ENCODE data around the gene IGHMBP2.
A peak's percentile ranks its signal among the peaks of the same experiment; 100 is the strongest.
"Not testable (repeated sequence)": the region's sequence is repeated elsewhere in the genome, so short reads cannot be mapped to it uniquely, and the experiment has no call there.

The IGHMBP2 gene
- 8.4 to 31.0 (median 20.2) reads per million in 18 experiments for total RNA-seq

DNA sequence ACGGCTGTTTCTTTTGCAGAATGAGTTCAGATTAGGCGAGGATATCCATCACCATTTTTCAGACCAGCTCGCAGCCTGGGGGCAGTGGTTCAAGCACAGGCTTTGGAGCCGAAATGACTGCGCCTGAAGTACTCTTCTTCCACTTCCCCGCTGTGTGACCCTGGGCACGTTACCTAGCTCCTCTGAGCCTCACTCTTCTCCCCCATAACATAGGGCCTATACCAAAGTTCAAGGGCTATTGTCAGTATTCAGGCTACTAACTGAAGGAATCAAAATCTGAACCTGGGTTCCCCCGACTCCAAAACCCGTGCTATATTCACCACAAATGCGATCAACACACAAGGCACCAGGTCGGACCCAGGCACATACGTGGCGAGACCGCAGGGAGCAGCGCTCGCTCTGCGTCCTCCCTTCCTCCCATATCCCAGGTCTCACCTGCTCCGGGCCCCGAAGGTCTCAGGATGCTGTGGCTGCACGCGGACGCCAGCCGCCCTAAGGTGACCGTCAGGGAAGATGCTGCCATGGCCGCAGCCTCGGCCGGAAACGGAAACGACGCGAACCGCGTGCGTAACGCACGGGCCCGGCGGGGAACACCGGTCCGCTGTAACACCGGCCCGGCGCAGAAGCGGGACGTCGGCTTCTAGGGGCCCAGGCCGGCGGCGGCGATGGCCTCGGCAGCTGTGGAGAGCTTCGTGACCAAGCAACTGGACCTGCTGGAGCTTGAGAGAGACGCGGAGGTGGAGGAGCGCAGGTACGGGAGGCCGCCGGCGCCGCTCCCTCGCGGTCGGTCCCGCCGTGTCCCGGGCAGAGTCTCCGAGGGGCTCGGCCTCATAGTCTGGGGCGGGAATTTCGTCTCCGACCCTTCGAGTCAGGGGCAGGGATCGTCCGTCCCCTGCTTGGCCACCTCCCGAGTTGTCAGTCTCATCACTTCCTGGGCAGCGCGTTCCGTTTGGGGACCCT lies at the start of gene IGHMBP2, which contains the start of gene MRPL21:
TSS of gene IGHMBP2 (plus strand) at position 604 of the 960 bp plus-strand sequence. CDS start at position 666, 62 bp downstream.
TSS of gene MRPL21 (minus strand) at position 545 of the 960 bp plus-strand sequence. CDS start at position 523, 22 bp downstream.
- peak; percentile 86 to 90 for DNase-seq

GRCh38 chr11:68854273-68854958 lies 49.3 kb upstream of the IGHMBP2 start:
- no peak for DNase-seq

- peak; percentile 48 to 73 for DNase-seq
Observed at GRCh38 chr11:68855205-68855981, 48.3 kb upstream of the IGHMBP2 start.

- DNase-seq = not testable (repeated sequence)
Observed at GRCh38 chr11:68856425-68857030, 47.2 kb upstream of the IGHMBP2 start.

- no peak for DNase-seq
Observed at GRCh38 chr11:68857037-68857586, 46.6 kb upstream of the IGHMBP2 start.

GRCh38 chr11:68859123-68859522 lies 44.6 kb upstream of the IGHMBP2 start:
- no peak for DNase-seq

DNA sequence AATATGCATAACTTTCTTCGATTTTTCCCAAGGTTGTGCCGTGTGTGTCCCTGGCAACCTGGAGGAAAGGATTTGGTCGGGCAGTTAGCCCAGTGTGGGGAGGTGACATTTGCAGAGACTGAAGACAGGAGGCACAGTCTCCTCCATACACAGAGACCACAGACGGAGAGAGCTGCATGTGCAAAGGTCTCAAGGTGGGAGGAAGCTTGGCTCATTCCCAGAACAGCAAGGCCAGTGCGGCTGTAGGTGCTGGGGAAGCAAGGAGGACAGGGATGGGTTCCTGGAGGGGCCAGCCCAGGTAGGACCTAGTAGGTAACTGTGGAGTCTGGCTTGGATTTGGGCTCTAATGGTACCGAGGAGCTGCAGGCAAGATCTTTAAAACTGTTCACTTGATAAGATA lies 41.3 kb upstream of the IGHMBP2 start:
- no peak for DNase-seq

DNA sequence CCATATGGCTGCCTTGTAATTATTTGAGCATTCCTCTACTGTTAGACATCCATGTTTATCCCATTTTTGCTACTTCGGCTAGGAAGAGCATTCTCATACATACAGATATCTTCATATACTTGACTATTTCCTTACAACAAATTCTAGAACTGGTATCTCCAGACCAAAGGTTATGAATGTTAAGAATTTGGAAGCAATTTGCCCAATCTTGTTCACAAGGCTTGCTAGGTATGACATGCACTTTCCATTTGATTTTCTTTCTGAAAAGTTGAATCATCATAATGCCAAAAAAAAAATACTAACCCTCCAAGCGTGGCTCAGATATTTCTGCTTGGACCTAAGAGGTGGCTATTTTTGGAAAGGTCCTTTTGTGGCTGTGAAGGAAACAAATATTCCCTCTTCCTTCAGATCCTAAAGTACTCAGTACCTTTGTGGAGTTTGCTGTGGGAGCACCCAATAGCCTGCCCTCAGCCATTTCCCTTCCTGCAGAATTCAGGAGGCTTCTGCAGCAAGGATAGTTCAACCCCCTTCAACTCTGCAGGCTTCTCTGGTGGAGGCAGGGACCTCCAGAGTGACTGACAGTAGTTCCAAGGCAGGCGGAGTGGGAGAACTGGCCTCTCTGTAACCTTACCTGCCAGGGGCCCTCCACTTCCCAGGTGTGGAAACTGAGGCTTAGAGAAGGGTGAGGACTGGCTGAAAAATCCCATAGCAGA lies 40.0 kb upstream of the IGHMBP2 start:
- DNase-seq = no peak

DNA sequence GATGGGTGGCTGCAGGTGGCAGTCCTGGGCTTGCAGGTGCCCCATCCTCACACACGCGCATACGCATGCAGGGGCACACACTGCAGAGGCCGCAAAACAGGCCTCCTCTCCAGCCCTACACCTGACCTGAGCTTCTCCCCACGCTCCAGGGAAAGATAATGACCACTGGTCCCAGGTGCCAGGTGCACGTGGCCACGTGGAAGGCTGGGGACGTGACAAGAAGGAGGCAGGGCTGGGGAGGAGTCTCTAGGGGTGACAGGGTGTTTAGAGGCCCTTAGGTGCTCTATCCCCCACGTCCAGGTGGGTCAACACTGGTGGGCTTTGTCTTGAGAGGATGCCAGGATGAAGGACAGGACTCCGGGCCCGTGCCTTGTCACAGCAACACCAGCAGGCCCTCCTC lies 38.5 kb upstream of the IGHMBP2 start:
- no peak for DNase-seq

- no peak for DNase-seq
Observed at GRCh38 chr11:68867066-68867465, 36.6 kb upstream of the IGHMBP2 start.

GRCh38 chr11:68868221-68868835 lies 35.4 kb upstream of the IGHMBP2 start:
- DNase-seq = no peak

- peak; percentile 13 to 15 for DNase-seq
Observed at GRCh38 chr11:68870470-68870869, 33.2 kb upstream of the IGHMBP2 start.

DNA sequence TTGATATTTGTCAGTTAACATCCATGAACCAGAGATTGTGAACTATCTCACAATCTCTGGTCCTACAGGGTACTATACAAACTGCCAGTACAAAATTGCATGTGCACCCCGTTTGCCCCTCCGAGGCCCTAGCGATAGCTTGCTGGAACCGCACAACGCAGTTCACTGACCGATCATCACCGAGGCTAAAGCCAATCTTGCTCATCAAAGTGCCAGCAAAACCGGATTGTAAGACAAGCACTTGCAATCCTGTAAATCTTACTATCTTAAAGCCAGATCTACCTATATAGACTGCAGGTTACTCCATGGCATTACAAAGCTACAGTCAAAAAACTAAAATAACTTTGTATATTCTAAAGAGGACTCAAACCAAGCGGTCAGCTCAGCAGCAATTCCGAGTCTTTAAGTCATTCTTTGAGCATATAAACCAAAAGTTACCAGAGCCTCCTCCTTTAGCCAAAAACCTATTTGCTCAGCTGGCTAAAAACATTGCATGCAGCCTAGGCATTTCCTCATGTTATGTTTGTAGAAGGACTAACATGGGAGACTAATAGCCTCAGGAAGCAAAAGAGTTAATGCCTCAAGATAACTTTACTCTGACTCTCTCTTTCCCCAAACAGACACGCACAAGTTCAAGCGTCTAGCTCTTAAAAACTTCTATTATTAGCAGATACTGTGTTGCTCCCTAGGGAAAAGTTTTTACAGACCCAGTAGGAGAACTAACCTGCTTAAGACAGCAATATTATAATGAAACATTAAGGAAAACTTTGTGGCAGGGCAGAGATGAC lies 31.3 kb upstream of the IGHMBP2 start:
- no peak for DNase-seq

DNA sequence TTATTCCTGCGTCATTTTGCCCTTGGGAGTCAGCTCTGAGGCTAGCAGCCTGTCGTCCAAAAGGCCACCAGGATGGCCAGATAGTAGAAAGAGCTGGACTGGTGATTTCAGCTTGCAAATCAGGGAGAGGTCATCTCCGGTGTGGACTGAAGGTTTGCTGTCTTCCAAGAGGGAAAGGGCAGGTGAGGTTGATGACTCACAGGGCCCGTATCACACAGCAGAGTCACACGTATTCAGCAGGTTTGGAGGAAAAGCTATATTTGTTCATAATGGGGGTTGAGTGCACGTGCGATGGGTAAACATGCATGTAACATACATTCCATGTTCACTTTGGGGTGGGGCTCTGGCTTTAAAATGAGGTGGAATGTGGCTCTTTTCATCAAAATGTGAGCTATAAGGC lies 25.7 kb upstream of the IGHMBP2 start:
- DNase-seq = no peak

DNA sequence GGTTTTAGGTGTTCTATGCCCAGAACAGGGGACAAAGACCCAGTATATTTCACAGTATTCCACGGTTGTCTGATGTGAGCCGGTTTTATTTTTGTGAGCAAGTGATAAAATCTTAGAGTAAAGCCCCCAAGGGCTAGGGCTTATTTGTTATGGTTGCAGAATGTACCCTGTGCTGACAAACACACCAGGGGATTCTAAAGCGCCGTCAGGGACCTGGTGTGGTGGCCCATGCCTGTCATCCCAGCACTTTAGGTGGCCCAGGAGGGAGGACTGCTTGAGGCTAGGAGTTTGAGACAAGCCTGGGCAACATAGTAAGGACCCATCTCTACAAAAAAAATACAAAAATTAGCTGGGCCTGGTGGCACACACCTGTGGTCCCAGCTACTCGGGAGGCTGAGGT lies 22.8 kb upstream of the IGHMBP2 start:
- DNase-seq = no peak

- no peak for DNase-seq
Observed at GRCh38 chr11:68881320-68881719, 22.4 kb upstream of the IGHMBP2 start.

- DNase-seq = no peak
Observed at GRCh38 chr11:68882391-68882790, 21.3 kb upstream of the IGHMBP2 start.

GRCh38 chr11:68884827-68885226 lies 18.9 kb upstream of the IGHMBP2 start:
- not testable (repeated sequence) for DNase-seq

GRCh38 chr11:68889948-68890446 lies 13.7 kb upstream of the IGHMBP2 start:
- no peak for DNase-seq

Measured in inflammatory macrophage (primary cell).